PC-3 (cell line): ENCODE results near the gene ABCA12. TPM values are rescaled to one million over a fixed set of nuclear protein-coding genes. Genes with fewer than 3 reads are reported as not detected.

Experiments used
- ATAC-seq: fragments of 200-7000 bp; cut with Tn5 transposase; 2 replicates; pipeline ENCODE4 v1.9.1; 2020; ENCODE audit warnings: mild to moderate bottlenecking, moderate library complexity
- BruUV-seq: library from RNA; stranded (reverse); fragments of 400-500 nt; replicated peaks from 2 replicates; lab custom pipeline; 2021; lab: Mats Ljungman, UMichigan
- CTCF ChIA-PET: fragments of 300-600 bp; sonication (Branson Sonifier 250); formaldehyde crosslinking; loops from one replicate; lab custom pipeline; 2022; ENCODE audit warnings: antibody characterized with exemption; lab: Charles Lee
- POLR2A ChIA-PET: fragments of 300-600 bp; sonication (Branson Sonifier 250); formaldehyde crosslinking; loops from one replicate; lab custom pipeline; 2022; ENCODE audit warnings: antibody characterized with exemption; ENCODE audit not compliant: unreplicated experiment; lab: Charles Lee
- DNase-seq: peaks from one replicate; pipeline ENCODE4 v3.0.0-alpha.2; 2015
- H2AFZ ChIP-seq: fragments of 300-600 bp; sonication (generic); 2 replicates; pipeline ENCODE4 v1.6.0; 2016; ENCODE audit warnings: antibody characterized with exemption, low read length
- H3F3A ChIP-seq: fragments of 300-600 bp; sonication (generic); one replicate; pipeline ENCODE4 v1.6.0; 2017; ENCODE audit warnings: antibody characterized with exemption, low read length, control low read depth, mild to moderate bottlenecking; ENCODE audit not compliant: unreplicated experiment
- H3K27ac ChIP-seq: fragments of 300-600 bp; sonication (generic); 2 replicates; pipeline ENCODE4 v1.5.1; 2016; ENCODE audit warnings: mild to moderate bottlenecking, low read length
- H3K27me3 ChIP-seq: fragments of 300-600 bp; sonication (generic); 2 replicates; pipeline ENCODE4 v1.6.1; 2016; ENCODE audit warnings: low read length, mixed read lengths
- H3K36me3 ChIP-seq: fragments of 300-600 bp; sonication (generic); 2 replicates; pipeline ENCODE4 v1.6.1; 2016; ENCODE audit warnings: low read depth, mixed run types, low read length, mixed read lengths
- H3K4me1 ChIP-seq: fragments of 300-600 bp; sonication (generic); 2 replicates; pipeline ENCODE4 v1.5.1; 2016; ENCODE audit warnings: low read length; ENCODE audit not compliant: insufficient read depth
- H3K4me2 ChIP-seq: fragments of 300-600 bp; sonication (generic); 2 replicates; pipeline ENCODE4 v1.6.0; 2016; ENCODE audit warnings: low read length
- H3K4me3 ChIP-seq: fragments of 300-600 bp; sonication (generic); 2 replicates; pipeline ENCODE4 v1.5.1; 2016; ENCODE audit warnings: mild to moderate bottlenecking, low read length, mixed read lengths
- H3K79me2 ChIP-seq: fragments of 300-600 bp; sonication (generic); 2 replicates; pipeline ENCODE4 v1.6.1; 2017; ENCODE audit warnings: low read length, mixed read lengths
- H3K9ac ChIP-seq: fragments of 300-600 bp; sonication (generic); 2 replicates; pipeline ENCODE4 v1.6.0; 2016; ENCODE audit warnings: mild to moderate bottlenecking, low read length
- H3K9me2 ChIP-seq: fragments of 300-600 bp; sonication (generic); replicated peaks from 2 replicates; pipeline ENCODE4 v1.6.1; 2016; ENCODE audit warnings: mixed run types, low read length, mixed read lengths
- H3K9me3 ChIP-seq: fragments of 300-600 bp; sonication (generic); 2 replicates; pipeline ENCODE4 v1.6.1; 2016; ENCODE audit warnings: low read length, mixed read lengths
- H4K20me1 ChIP-seq: fragments of 300-600 bp; sonication (generic); 2 replicates; pipeline ENCODE4 v1.6.1; 2016; ENCODE audit warnings: low read length, mixed read lengths
- CTCF ChIP-seq: fragments of 300-600 bp; sonication (generic); conservative IDR thresholded peaks from 2 replicates; pipeline ENCODE4 v1.5.1; 2017; ENCODE audit warnings: antibody characterized with exemption, low read depth, mild to moderate bottlenecking, low read length
- EZH2 ChIP-seq: fragments of 300-600 bp; sonication (generic); IDR thresholded peaks from one replicate; pipeline ENCODE4 v1.6.1; 2017; ENCODE audit warnings: antibody characterized with exemption, mild to moderate bottlenecking, low read length; ENCODE audit not compliant: unreplicated experiment
- EZH2phosphoT487 ChIP-seq: fragments of 300-600 bp; sonication (generic); IDR thresholded peaks from 2 replicates; pipeline ENCODE4 v1.6.1; 2018; ENCODE audit warnings: mild to moderate bottlenecking, antibody characterized with exemption, low read length, borderline replicate concordance
- intact Hi-C: fragments of 100-400 bp; cut with micrococcal nuclease; formaldehyde crosslinking; loops from 2 replicates; pipeline ENCODE4 v1.9.0; 2023
- total RNA-seq: library from RNA; depleted of rRNA; stranded (reverse); fragments of >200 nt; gene quantifications from 2 replicates; pipeline ENCODE4 v1.2.3, GENCODE V29; 2014

The ABCA12 gene
- total RNA-seq, 1 experiment from 2014 or later = not detected

DNA sequence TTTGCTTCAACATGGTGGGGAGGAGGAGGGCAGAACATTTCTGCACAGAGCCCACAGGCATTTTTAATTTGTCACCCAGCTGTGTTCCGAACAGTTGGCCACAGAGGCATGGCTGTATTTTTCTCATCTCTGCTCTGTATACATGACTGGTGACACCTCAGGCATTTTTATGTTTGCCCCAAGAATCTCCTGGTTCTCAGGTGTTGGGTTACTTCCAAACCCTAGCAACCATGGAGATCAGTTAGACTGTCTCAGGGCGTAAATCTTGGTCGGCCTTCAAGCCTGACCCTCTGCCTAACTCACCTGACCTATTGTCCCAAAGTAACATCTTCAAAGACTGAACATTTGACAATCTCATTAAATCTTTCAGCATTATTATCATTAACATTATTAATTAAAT is 100.0 kb downstream of the ABCA12 start:
- no peaks in the 10 kb centered on the region for H3K36me3 ChIP-seq
- intact Hi-C loops = no loop called here

GRCh38 chr2:215036314-215036713 is 102.1 kb downstream of the ABCA12 start:
- CTCF ChIA-PET = no interaction called here
- Histone ChIP-seq H3K9me3 (no peaks in the 10 kb centered on the region), H4K20me1 (no peaks in the 10 kb centered on the region), H3K4me3 (no peak overlapping the region), H3K9me2 (no peaks in the 10 kb centered on the region), H3K9ac (no peak overlapping the region), H3K79me2 (no peaks in the 10 kb centered on the region), H3K27me3 (no peaks in the 10 kb centered on the region), H3K27ac (no peak overlapping the region), H3K4me1 (no peaks in the 10 kb centered on the region), H3K4me2 (no peak overlapping the region), H3K36me3 (no peaks in the 10 kb centered on the region), H3F3A (no peaks in the 10 kb centered on the region), H2AFZ (no peak overlapping the region)
- no peak for DNase-seq
- POLR2A ChIA-PET = no interaction called here
- TF ChIP-seq EZH2phosphoT487 (no peak), CTCF (no peak), EZH2 (no peak)
- intact Hi-C loops = no loop called here
- ATAC-seq = no peak
- no TSS peak for BruUV-seq

More for the DNA sequence above, 100.0 kb downstream of the ABCA12 start:
- H3K27ac ChIP-seq = no peak overlapping the region
- H3F3A ChIP-seq = no peaks in the 10 kb centered on the region
- no peaks in the 10 kb centered on the region for H3K9me3 ChIP-seq
- H2AFZ ChIP-seq = no peak overlapping the region
- no peak overlapping the region for H3K9ac ChIP-seq
- no peak overlapping the region for H3K4me3 ChIP-seq
- no peak overlapping the region for H3K4me2 ChIP-seq
- no peak for TF ChIP-seq EZH2phosphoT487
- no peak for TF ChIP-seq EZH2
- TF ChIP-seq CTCF = no peak
- DNase-seq (no peak), ATAC-seq (no peak)
- H4K20me1 ChIP-seq = no peaks in the 10 kb centered on the region
- H3K27me3 ChIP-seq = no peaks in the 10 kb centered on the region
- ChIA-PET CTCF (no interaction called here), POLR2A (no interaction called here)
- no peaks in the 10 kb centered on the region for H3K9me2 ChIP-seq
- no peaks in the 10 kb centered on the region for H3K4me1 ChIP-seq
- BruUV-seq = no TSS peak
- no peaks in the 10 kb centered on the region for H3K79me2 ChIP-seq

DNA sequence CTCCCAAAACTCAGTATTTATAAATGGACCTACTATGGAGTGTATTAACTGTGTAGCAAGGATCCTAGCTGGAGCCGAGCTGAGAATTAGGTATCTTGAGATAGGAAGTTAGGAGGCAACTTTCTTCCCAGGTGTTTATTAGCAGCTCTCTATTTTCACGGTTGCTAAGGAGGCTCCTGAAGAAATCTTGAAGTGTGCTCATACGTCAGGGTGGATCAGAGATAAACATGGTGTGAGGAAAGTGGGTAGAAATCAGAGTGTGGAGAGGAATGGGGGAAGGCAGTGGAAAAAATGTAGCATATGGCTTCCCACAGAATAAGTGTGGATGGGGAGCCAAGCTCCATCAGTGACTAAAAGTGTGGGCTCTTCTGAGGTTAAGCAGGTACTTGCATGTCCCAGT is 104.3 kb downstream of the ABCA12 start:
- no peaks in the 10 kb centered on the region for H4K20me1 ChIP-seq
- ATAC-seq (no peak), DNase-seq (no peak)
- no peak overlapping the region for H3K4me2 ChIP-seq
- no peaks in the 10 kb centered on the region for H3K4me1 ChIP-seq
- CTCF ChIA-PET = no interaction called here
- no peak overlapping the region for H3K9ac ChIP-seq
- H3F3A ChIP-seq = no peaks in the 10 kb centered on the region
- intact Hi-C loops = no loop called here
- no TSS peak for BruUV-seq
- TF ChIP-seq EZH2 (no peak), EZH2phosphoT487 (no peak), CTCF (no peak)
- no peaks in the 10 kb centered on the region for H3K79me2 ChIP-seq
- H3K27me3 ChIP-seq = no peaks in the 10 kb centered on the region
- POLR2A ChIA-PET = no interaction called here
- H2AFZ ChIP-seq = no peak overlapping the region
- H3K9me3 ChIP-seq = no peaks in the 10 kb centered on the region
- H3K36me3 ChIP-seq = no peaks in the 10 kb centered on the region
- H3K9me2 ChIP-seq = no peaks in the 10 kb centered on the region
- H3K27ac ChIP-seq = no peak overlapping the region
- no peak overlapping the region for H3K4me3 ChIP-seq
